Spleen (tissue), 7 donors: ENCODE measurements around the gene PHKA1.

Experiments
- CTCF ChIP-seq, 11 experiments: fragments of 200-600 bp in 7 of 11; fragments of 450-650 bp in 4 of 11; sonication (generic) in 4 of 11; IDR thresholded peaks in 8 of 11; conservative IDR thresholded peaks in 3 of 11; 1 replicate in 7 of 11; 2 replicates in 4 of 11; pipeline versions ENCODE4 v1.4.0 to v1.8.0; 2016 to 2021; ENCODE audit warnings: antibody characterized with exemption in 11 of 11, inconsistent platforms in 4 of 11, mild to moderate bottlenecking in 1 of 11
- POLR2A ChIP-seq, 3 donors: fragments of 450-650 bp; IDR thresholded peaks; one replicate each; pipeline ENCODE4 v1.5.1; 2017; ENCODE audit warnings: antibody characterized with exemption in 3 of 3, mild to moderate bottlenecking in 1 of 3
- donor health status: DM: no; HTN: no; CAD: no; lungs with moderate emphysema.
- donor health status: DM: no; HTN: no; CAD: no.
- donor health status: DM: no; HTN: no; CAD: no.

- TF ChIP-seq CTCF (IDR thresholded peaks at IDR 0.05 in 8 of 11, conservative IDR thresholded peaks at IDR 0.05 in 3 of 11) (no peak), POLR2A (IDR thresholded peaks at IDR 0.05) (no peak)
Observed at GRCh38 chrX:72727846-72728245, 13.7 kb upstream of the PHKA1 start.
